NCI-H2107 (cell line): ENCODE measurements around the gene MAN1C1.
"Not testable (repeated sequence)": the region's sequence is repeated elsewhere in the genome, so short reads cannot be mapped to it uniquely, and the experiment has no call there.

Experiments used
- DNase-seq: peaks from one replicate; lab custom pipeline; 2025; lab: John Stamatoyannopoulos, UW

Gene MAN1C1

GRCh38 chr1:25634896-25635295, 18.3 kb downstream of the MAN1C1 start:
- DNase-seq = no peak

GRCh38 chr1:25636141-25636540, 19.6 kb downstream of the MAN1C1 start:
- DNase-seq = not testable (repeated sequence)

GRCh38 chr1:25640646-25641328, 24.2 kb downstream of the MAN1C1 start:
- no peak for DNase-seq

- DNase-seq = no peak
These were observed 24.7 kb downstream of the MAN1C1 start for GRCh38 chr1:25641329-25641725.

GRCh38 chr1:25641931-25642573, 25.5 kb downstream of the MAN1C1 start:
- no peak for DNase-seq

DNA sequence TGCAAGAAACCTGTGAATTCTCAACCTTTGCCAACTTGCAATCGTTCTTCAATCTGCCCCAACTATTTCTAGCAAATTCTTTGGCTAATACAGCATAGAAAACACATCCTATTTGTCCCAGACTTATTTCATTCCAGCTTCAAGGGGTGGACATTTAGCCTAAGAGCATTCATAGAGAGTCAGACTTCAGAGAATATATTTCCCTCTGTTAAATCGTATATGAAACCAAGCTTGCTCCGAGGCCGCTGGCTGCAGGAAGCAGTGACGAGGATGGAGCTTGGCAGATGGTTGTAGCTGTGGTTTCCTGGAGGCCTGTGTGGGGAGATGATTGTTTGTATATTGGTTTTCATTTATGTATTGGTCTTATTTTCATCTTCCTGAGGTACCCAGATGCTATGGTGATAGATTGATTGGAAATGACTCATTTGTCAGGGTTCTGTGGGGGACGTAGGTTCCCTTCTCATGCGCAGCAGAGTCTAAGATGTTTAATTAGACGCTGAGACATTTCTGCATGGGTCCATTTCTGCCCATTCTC, 26.1 kb downstream of the MAN1C1 start:
- no peak for DNase-seq

DNA sequence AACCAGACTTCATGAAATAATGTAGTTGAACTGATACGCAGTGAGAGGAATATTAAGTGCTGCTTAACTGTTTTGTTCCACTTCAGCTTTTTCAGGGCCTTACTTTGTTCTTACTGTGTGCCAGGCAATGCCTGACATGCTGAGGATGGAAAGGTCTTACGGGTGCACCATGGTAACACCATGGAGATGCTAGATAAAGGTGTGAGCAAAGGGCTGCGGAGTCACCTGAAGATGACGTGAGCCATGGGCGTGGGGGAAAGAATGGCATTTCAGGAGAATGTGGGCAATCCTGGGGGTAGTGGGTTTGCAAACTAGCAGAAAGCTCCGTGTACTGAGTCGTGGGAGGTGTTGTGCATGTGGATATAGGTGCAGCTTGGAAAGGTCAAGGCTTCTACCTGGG, 27.3 kb downstream of the MAN1C1 start:
- DNase-seq = no peak

GRCh38 chr1:25644962-25645361, 28.4 kb downstream of the MAN1C1 start:
- DNase-seq = no peak

DNA sequence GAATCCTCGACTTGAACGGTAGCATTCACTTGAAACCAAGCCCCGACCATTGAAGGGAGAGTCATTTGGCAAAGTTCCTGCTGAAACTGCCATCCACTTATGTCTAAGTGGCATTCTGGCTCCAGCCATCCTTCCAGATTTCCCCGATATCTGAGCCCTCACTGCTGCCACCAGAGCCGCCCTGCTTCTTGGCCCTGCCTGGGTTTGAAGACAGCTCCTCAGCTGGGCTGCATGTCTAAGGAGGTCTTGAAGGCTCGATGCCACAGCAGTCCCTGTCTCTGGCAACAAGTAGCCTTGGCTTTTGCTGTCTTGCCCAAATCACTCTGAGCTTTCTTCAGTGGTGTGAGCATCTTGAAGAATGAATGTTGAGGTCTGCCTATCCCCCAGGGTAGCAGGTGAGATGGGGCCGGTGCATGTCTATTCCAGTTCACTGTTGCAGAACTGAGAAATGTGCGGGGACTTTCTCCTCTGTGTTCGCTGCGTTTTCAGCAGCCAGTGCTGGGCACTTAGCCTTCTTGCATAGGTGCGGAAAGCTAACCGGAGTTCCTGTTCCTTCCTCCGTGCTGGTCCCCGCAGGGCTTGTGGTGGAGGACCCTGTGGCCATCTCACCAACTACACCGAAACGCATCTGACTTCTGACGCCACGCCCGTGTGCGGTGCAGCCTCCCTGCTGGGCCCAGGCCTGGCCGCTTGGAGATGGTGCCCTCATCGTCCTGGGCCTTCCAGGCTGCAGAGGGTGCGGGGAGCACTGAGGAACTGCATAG, 29.2 kb downstream of the MAN1C1 start:
- DNase-seq = peak; percentile 46

DNA sequence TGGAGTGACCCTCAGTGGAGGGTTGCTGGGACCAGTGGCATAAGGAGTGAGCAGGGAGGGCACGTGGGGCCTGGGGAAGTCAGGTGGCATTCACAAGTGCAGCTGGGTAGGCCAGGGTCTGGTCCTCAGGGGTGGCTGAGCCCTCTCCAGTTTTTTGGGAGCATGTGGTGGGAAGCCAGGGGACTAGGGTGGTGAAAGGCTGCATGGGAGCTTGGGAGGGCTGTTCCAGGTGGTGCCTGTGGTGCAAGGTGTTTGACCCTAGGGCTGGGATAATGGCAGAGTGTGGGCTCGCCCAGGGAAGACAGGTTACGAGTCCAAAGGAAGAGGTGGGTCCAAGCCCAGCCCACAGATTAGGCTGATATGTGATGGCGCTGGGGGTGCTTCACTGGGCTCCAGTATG, 30.5 kb downstream of the MAN1C1 start:
- no peak for DNase-seq

DNA sequence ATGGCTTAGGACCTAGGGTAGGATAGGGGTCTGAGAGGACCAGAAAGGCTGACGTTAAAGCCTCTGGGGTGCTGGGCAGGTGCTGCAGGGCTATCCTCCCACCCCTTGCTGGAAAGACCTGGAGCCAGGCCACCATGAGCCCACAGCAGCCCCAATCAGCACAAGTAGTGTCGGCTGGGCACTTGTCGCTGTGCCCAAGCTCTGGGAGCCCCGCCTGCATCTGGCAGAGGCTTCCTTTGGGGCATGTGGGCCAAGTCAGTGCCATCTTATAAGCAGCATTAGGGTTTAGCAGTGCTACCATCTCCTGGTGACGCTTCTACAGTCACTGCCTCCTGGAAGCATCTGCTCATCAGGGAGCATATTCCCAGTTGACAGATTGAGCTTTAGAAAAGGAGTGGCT, 31.3 kb downstream of the MAN1C1 start:
- DNase-seq = no peak

DNA sequence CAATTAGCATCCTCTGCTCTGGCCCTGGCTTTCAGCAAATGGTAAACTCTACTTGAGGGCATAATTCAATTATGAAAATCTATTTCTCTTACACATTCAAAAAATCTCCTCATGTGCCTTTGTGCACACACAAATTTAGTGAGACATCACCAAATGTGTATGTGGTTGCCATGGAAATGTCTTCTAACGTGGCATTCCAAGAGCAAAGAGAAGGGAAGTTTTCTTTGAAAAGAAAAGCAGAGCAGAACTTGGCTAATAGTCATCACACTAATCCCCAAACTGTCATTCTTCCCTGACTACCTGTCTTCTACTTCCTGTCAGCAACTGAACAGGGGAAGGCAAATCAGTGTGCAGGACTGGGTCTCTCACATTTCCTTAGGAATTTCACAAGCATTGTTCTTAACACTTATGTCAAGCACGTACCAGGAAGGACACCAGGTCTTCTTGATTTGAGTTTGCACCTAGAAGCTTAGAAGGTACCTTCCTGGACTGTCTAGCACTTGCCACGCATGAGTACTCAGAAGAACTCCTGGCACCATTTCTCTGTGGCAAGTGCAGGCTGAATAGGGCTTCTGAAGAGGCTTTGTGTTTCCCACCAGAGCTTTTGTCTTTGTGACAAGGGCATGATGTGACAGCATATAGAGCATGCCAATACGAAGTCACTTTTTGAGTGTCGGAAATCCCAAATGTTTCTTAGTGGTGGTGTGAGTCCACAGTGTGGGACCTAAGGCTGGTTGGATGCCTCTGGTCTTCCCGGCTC, 32.3 kb downstream of the MAN1C1 start:
- no peak for DNase-seq

DNA sequence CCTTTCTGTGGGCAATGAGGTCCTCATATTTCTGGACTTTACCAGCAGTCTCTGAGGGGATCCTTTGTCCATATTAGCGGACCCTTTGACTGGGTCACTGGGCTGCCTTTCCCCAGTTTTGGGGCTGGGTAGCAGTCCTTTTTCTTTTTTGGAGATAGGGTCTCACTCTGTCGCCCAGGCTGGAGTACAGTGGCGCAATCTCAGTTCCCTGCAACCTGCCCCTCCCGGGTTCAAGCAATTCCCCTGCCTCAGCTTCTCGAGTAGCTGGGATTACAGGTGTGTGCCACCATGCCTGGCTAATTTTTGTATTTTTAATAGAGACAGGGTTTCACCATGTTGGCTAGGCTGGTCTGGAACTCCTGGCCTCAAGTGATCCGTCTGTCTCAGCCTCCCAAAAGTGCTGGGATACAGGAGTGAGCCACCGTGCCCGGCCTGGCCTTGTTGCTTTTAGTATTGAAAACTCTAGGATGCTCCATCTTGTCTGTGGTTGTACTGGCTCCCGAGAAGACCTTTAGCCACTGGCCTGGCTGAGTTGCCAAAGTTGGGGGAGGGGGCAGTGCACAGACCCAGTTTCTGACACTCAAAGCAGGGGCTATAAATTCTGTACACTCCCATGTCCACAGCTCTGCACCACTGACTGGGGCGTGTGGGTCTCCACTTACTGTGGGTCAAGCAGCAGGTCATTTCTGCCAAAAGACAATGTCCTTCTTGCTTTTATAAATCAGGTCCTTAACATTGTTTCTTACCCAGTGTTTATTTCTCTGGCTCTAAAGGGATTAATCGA, 33.1 kb downstream of the MAN1C1 start:
- DNase-seq = no peak

GRCh38 chr1:25650289-25650576, 33.6 kb downstream of the MAN1C1 start:
- DNase-seq = no peak

DNA sequence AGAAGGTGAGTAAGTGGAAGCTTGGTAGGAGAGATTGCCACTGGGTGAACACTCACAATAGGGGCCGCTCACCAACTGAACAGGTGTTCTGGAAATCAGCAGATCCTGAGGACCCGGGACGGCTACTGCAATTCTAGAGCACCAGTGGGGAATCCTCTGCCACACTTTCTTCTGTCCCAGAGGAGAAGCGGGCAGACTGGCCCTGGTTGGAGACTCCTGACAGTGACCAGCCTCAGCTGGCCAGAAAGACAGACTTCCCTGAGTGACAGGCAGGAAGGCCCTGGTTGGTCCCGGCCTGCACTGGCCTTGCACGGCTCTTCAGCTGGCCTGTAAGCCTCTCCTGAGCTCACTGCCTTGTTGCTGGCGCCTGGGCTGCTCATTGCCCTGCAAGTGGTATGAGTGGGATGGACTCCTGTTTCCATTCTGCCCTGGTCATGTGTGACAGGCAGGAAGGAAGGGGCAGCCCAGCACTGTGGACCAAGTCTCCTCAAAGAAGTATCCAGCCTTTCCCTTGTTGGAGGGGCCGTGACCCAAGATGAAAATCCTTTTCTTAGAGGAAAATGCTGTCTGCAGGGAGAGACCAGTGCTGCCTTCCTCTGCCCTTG, 34.5 kb downstream of the MAN1C1 start:
- DNase-seq = no peak

- no peak for DNase-seq
These were observed 35.5 kb downstream of the MAN1C1 start for GRCh38 chr1:25651824-25652741.

- no peak for DNase-seq
These were observed 37.0 kb downstream of the MAN1C1 start for GRCh38 chr1:25653558-25653957.

GRCh38 chr1:25654109-25654660, 37.6 kb downstream of the MAN1C1 start:
- no peak for DNase-seq

DNA sequence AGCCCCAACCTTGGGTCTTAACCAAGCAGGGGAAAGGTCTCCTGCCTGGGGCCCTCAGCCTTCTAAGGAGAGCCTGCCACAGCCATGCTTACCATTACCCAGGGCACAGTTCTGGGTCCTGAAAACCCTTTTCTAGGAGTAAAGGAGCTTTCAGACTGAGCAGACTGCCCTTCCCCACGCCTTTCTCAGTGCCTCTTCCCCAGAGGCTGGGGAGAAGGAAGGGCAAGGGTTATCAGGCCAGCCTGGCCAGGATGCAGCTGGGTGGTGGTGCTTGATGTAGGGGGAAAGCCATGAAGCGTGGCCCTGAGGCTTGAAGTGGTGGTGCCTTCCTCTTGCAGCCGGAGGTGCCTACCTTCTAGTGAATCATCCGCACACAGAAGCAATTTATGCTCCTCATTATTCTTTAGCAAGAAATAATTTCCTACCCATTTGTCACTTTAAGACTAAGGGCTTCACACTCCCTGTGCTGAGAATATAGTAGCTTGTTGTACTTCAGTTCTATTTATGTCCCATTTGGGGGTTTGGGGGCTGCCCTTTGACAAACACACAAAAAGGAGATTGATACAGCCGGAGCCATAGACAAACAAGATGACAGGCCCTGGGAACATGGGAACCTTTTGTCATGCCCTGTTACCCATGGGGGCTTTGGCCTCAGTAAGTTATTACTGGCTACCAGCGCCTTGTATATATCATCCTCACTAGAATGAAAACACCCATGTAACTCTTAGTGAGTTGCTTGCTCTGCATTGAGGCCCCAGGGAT, 40.7 kb downstream of the MAN1C1 start:
- DNase-seq = no peak
